Kidney (tissue), 14 donors: ENCODE data around the gene GSTM4. TPM values are rescaled to one million over a fixed set of nuclear protein-coding genes. Genes with fewer than 3 reads are reported as not detected.

Source experiments
- DNase-seq, 5 donors: peaks; one replicate each; pipeline ENCODE4 v3.0.0-alpha.2; 2013 to 2020
- FAIRE-seq: peaks from 2 replicates; lab custom pipeline; 2012; peaks lifted over from hg19 to GRCh38; lab: Jason Lieb, UNC
- H3K27ac ChIP-seq, 2 donors: one replicate each; pipeline ENCODE4 v1.7.0; 2013; ENCODE audit warnings: low read depth in 2 of 2, low read length in 2 of 2, inconsistent platforms in 1 of 2
- H3K27me3 ChIP-seq: one replicate; pipeline ENCODE4 v1.7.1; 2013; ENCODE audit warnings: low read length, inconsistent platforms; ENCODE audit not compliant: control insufficient read depth, insufficient read depth
- H3K36me3 ChIP-seq, 3 donors: one replicate each; pipeline versions ENCODE4 v1.7.0 to v1.7.1; 2013; ENCODE audit warnings: low read length in 3 of 3, control low read depth in 1 of 3, inconsistent platforms in 1 of 3; ENCODE audit not compliant: insufficient read depth in 3 of 3, control insufficient read depth in 2 of 3
- H3K4me1 ChIP-seq, 3 donors: one replicate each; pipeline versions ENCODE4 v1.7.0 to v1.7.1; 2013; ENCODE audit warnings: low read length in 3 of 3, inconsistent platforms in 1 of 3, low read depth in 1 of 3; ENCODE audit not compliant: control insufficient read depth in 2 of 3, insufficient read depth in 2 of 3
- H3K4me3 ChIP-seq, 3 donors: one replicate each; pipeline versions ENCODE4 v1.7.0 to v1.8.1; 2013; ENCODE audit warnings: low read length in 3 of 3, control low read depth in 1 of 3, inconsistent platforms in 1 of 3
- H3K9ac ChIP-seq, 3 donors: one replicate each; pipeline versions ENCODE4 v1.7.0 to v1.7.1; 2013; ENCODE audit warnings: low read length in 3 of 3, control low read depth in 1 of 3, inconsistent platforms in 1 of 3
- H3K9me3 ChIP-seq, 3 donors: one replicate each; pipeline versions ENCODE4 v1.7.0 to v1.7.1; 2013; ENCODE audit warnings: low read length in 3 of 3, control low read depth in 1 of 3, inconsistent platforms in 1 of 3; ENCODE audit not compliant: control insufficient read depth in 2 of 3, insufficient read depth in 1 of 3
- intact Hi-C: fragments of 100-400 bp; cut with DNase I; formaldehyde crosslinking; loops from one replicate; pipeline ENCODE4 v1.11.1; 2022
- polyA plus RNA-seq: library from polyadenylated mRNA; stranded (reverse); fragments of 350-450 nt; fragmentation: Illumina TruSeq; extraction: RNeasy Lipid Tissue Mini Kit (QIAGEN cat#74804); gene quantifications from one replicate; pipeline ENCODE4 v1.2.3, GENCODE V29; 2014; ENCODE audit warnings: low read depth, low replicate concordance; ENCODE audit not compliant: insufficient read depth
- total RNA-seq: library from RNA; stranded (reverse); fragmentation: NEBNext Ultra II Directional; extraction: Animal tissue kit (Norgen Biotek cat#: 25700); gene quantifications from one replicate; pipeline ENCODE4 v1.2.1, GENCODE V29; 2021
- TF ChIP-seq, protein P1 (sequence below): IDR thresholded peaks from 3 replicates; pipeline ENCODE4 v1.5.1; 2012; ENCODE audit warnings: mild to moderate bottlenecking, moderate library complexity, borderline replicate concordance; ENCODE audit not compliant: insufficient read depth; ENCODE audit errors: extremely low read depth
- donor health status: control.
- donor health status: control.
- donor health status: control.
- donor health status: control.
- donor health status: control.
- donor health status: DM: yes; HTN: yes; CAD: no.
- donor health status: Normal renal cell carcinoma (clear cell type).

The GSTM4 gene
- total and polyA plus RNA-seq, 2 donors from 2014 or later, result 34.0 to 117 TPM

DNA sequence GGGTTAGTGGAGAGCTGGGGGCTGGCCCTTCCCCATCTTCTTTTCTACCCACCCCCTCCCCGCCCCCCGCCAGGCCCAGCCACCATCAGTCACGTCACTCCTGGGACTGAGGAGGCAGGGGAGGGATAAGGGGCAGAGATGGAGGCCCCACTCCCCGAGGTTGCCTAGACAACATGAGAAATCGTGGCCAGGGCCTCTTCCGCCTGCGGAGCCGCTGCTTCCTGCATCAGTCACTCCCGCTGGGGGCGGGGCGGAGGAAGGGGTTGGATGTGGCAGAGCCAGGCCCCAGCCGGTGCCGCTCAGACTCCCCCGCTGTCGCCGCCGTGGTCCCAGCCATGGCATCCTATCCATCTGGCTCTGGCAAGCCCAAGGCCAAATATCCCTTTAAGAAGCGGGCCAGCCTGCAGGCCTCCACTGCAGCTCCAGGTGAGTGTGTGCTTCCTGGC is 35.0 kb upstream of the GSTM4 start:
- peak overlapping the region; percentile 80 to 87 for H3K27ac ChIP-seq
- peaks cover 3 to 34% (median 6%) of the 10 kb centered on the region in 3 donors for H3K4me1 ChIP-seq
- no peaks in the 10 kb centered on the region for H3K27me3 ChIP-seq
- H3K36me3 ChIP-seq, result no peaks in the 10 kb centered on the region
- intact Hi-C loops, result loop anchor here (10.0 kb wide), 1 partner anchor 86 kb away; the partner anchor contains the start of gene GPR61
- peak overlapping the region; percentile 66 to 95 (median 88) for H3K4me3 ChIP-seq
- H3K9ac ChIP-seq, result peak overlapping the region; percentile 41 to 99 (median 84)
- no peak for FAIRE-seq
- TF ChIP-seq, protein P1, sequence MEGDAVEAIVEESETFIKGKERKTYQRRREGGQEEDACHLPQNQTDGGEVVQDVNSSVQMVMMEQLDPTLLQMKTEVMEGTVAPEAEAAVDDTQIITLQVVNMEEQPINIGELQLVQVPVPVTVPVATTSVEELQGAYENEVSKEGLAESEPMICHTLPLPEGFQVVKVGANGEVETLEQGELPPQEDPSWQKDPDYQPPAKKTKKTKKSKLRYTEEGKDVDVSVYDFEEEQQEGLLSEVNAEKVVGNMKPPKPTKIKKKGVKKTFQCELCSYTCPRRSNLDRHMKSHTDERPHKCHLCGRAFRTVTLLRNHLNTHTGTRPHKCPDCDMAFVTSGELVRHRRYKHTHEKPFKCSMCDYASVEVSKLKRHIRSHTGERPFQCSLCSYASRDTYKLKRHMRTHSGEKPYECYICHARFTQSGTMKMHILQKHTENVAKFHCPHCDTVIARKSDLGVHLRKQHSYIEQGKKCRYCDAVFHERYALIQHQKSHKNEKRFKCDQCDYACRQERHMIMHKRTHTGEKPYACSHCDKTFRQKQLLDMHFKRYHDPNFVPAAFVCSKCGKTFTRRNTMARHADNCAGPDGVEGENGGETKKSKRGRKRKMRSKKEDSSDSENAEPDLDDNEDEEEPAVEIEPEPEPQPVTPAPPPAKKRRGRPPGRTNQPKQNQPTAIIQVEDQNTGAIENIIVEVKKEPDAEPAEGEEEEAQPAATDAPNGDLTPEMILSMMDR, result peak; percentile 7
- H3K9me3 ChIP-seq, result no peaks in the 10 kb centered on the region
- DNase-seq, result peak; percentile 94 to 98 (median 95)

DNA sequence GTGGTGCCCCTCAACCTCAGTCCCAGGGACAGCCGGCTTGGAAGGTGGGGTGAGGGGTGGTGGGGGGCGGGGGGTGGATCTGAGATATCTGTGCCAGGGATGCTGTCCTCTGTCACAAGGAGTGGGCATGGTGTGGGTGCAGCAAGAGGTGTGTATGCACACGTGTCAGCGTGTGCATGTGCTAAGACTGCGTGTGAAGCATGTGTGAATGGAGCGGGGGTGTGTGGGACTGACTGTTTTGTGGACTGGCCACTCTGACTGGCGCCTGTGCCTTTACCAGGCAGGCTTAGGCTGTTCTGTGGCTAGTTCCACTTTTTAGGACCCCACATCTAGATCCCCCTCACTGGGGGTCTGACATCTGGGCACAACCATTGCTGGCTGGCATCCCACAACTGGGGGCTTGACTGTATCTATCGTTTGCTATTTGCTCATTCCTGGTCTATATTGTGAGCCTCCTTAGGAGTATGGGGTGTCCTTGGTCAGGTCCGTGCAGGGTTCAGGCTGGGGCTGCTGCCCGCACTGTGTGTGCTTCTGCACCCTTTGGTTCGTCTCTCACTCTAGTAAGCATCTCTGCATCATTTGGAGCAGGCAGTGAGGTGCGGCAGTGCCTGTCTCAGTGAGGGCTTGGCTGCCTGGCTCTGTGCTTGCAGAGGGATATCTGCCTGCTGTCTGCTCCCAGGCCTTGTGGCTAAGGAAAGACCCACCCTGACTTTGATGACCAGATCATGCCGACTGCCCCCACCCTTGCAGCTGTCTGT is 34.3 kb upstream of the GSTM4 start:
- no peaks in the 10 kb centered on the region for H3K27me3 ChIP-seq
- DNase-seq, result peak in 1 of 5 donors; percentile 62
- H3K27ac ChIP-seq, result no peak overlapping the region
- peaks cover 3 to 34% (median 6%) of the 10 kb centered on the region in 3 donors for H3K4me1 ChIP-seq
- peaks cover 0 to 2% (median 0%) of the 10 kb centered on the region in 3 donors for H3K36me3 ChIP-seq
- TF ChIP-seq, protein P1, result no peak
- H3K4me3 ChIP-seq, result peak overlapping the region; percentile 44 to 95 (median 88)
- intact Hi-C loops, result loop anchor here (10.0 kb wide), 1 partner anchor 87 kb away; the partner anchor contains the start of gene GPR61
- no peaks in the 10 kb centered on the region for H3K9me3 ChIP-seq
- peak overlapping the region in 1 of 3 donors; percentile 99 for H3K9ac ChIP-seq
- no peak for FAIRE-seq

DNA sequence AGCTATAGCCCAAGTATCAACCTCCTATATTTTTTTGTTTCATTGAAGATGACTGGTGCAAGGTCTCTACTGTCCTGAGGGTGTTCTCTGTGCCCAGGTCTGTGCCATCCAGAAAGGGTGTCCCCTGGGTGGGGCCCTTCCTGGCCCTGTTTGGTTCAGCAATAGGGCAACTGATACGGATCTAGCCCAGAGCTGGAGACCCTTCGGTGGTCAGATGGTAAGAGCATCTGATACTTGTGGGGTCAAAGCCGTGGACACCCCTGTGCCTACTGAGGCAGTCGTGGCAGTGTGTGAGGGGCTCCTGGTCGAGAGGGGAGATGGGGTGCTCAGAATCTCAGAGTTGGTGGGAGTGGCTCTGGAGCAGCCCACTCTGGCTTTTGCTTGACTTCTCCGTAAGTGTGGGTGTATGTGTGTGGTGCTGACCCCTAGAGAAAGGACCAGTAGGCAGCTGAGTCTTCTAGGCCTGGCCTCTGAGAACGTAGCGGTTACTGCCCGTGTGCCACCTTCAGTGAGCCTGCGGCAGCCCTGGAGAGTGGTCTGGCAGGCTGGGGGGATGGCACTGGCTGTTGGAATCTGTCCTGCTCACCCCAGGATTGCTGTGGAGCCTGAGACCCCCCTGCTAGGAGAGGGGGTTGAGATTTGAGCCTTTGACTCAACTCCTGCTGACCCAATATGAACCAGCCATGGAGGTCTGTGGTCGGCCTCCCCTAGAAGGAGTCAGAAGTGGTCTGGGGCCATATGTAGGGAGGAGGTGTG is 33.6 kb upstream of the GSTM4 start:
- Histone ChIP-seq H3K9me3 (no peaks in the 10 kb centered on the region), H3K9ac (peak overlapping the region in 1 of 3 donors; percentile 12), H3K36me3 (peaks cover 0 to 8% (median 2%) of the 10 kb centered on the region in 3 donors), H3K4me1 (peaks cover 3 to 34% (median 6%) of the 10 kb centered on the region in 3 donors), H3K27me3 (no peaks in the 10 kb centered on the region), H3K27ac (no peak overlapping the region), H3K4me3 (peak overlapping the region in 1 of 3 donors; percentile 95)
- no peak for DNase-seq
- TF ChIP-seq, protein P1, result no peak
- intact Hi-C loops, result loop anchor here (10.0 kb wide), 1 partner anchor 88 kb away; the partner anchor contains the start of gene GPR61
- FAIRE-seq, result no peak
